Panc1 (cell line): ENCODE results near the gene CAMP. TPM values are rescaled to one million over a fixed set of nuclear protein-coding genes. Genes with fewer than 3 reads are reported as not detected.

ENCODE experiments used
- ATAC-seq: fragments of 200-7000 bp; cut with Tn5 transposase; 2 replicates; pipeline ENCODE4 v1.9.1; 2020; ENCODE audit warnings: mild to moderate bottlenecking, moderate library complexity
- BruUV-seq: library from RNA; stranded (reverse); fragments of 400-500 nt; replicated peaks from 2 replicates; lab custom pipeline; 2021; lab: Mats Ljungman, UMichigan
- CTCF ChIA-PET: fragments of 300-600 bp; sonication (Branson Sonifier 250); formaldehyde crosslinking; loops from one replicate; lab custom pipeline; 2022; ENCODE audit warnings: antibody characterized with exemption; lab: Charles Lee
- POLR2A ChIA-PET: fragments of 300-600 bp; sonication (Branson Sonifier 250); formaldehyde crosslinking; loops from one replicate; lab custom pipeline; 2022; ENCODE audit warnings: antibody characterized with exemption; lab: Charles Lee
- DNase-seq: peaks from one replicate; pipeline ENCODE4 v3.0.0-alpha.2; 2010; ENCODE audit warnings: low read depth, low spot score
- H3K27ac ChIP-seq: 2 replicates; pipeline ENCODE4 v1.5.1; 2011; ENCODE audit warnings: mild to moderate bottlenecking, low read length, inconsistent platforms
- H3K27me3 ChIP-seq: fragments of 200-500 bp; sonication (Bioruptor generic); 2 replicates; pipeline ENCODE4 v1.6.0; 2014; ENCODE audit warnings: low read length, inconsistent platforms; ENCODE audit not compliant: control insufficient read depth, insufficient read depth
- H3K36me3 ChIP-seq: fragments of 200-500 bp; sonication (Bioruptor generic); 2 replicates; pipeline ENCODE4 v1.5.1; 2014; ENCODE audit warnings: inconsistent platforms, mild to moderate bottlenecking, low read length, moderate library complexity; ENCODE audit not compliant: control insufficient read depth, insufficient read depth
- H3K4me1 ChIP-seq: 2 replicates; pipeline ENCODE4 v1.5.1; 2011; ENCODE audit warnings: inconsistent platforms, mild to moderate bottlenecking, low read length, moderate library complexity; ENCODE audit not compliant: control insufficient read depth, insufficient read depth
- H3K4me3 ChIP-seq, 2 experiments: 2 replicates each; pipeline ENCODE4 v1.5.1; 2011 to 2012; ENCODE audit warnings: low read depth in 2 of 2, low read length in 2 of 2, mild to moderate bottlenecking in 2 of 2, inconsistent platforms in 1 of 2, moderate library complexity in 1 of 2
- H3K9me3 ChIP-seq: fragments of 200-500 bp; sonication (Bioruptor generic); 2 replicates; pipeline ENCODE4 v1.5.1; 2014; ENCODE audit warnings: low read depth, mild to moderate bottlenecking, inconsistent platforms, low read length, moderate library complexity; ENCODE audit not compliant: control insufficient read depth, insufficient read depth
- POLR2AphosphoS5 ChIP-seq: IDR thresholded peaks from 2 replicates; pipeline ENCODE4 v1.6.1; 2012; ENCODE audit warnings: mild to moderate bottlenecking, low read depth, low read length, moderate library complexity
- SIN3A ChIP-seq: IDR thresholded peaks from 2 replicates; pipeline ENCODE4 v1.6.1; 2012; ENCODE audit warnings: low read depth, mild to moderate bottlenecking, low read length, moderate library complexity, borderline replicate concordance; ENCODE audit not compliant: insufficient read depth
- TCF7L2 ChIP-seq: IDR thresholded peaks from 2 replicates; pipeline ENCODE4 v1.6.1; 2011; ENCODE audit warnings: mild to moderate bottlenecking, low read depth, low read length, inconsistent platforms
- in situ Hi-C: cut with HindIII; loops from 2 replicates; pipeline ENCODE4 v1.10.0; 2016; ENCODE audit warnings: low sequenced_read_pairs, low pct_unique_long_range_greater_than_20kb
- intact Hi-C: fragments of 100-400 bp; cut with micrococcal nuclease; formaldehyde crosslinking; loops from one replicate; pipeline ENCODE4 v1.10.0; 2022; ENCODE audit not compliant: unreplicated experiment
- total RNA-seq: library from RNA; stranded (reverse); gene quantifications from one replicate; pipeline ENCODE4 v1.2.1, GENCODE V29; 2021; ENCODE audit not compliant: unreplicated experiment
- TF ChIP-seq, protein P1 (sequence below): fragments of 450-650 bp; IDR thresholded peaks from 2 replicates; pipeline ENCODE4 v1.5.1; 2017; ENCODE audit warnings: mild to moderate bottlenecking
- TF ChIP-seq, protein P2 (sequence below), 2 experiments: IDR thresholded peaks; 2 replicates each; pipeline ENCODE4 v1.6.1; 2011 to 2012; ENCODE audit warnings: low read depth in 2 of 2, control low read depth in 1 of 2, low read length in 1 of 2, mild to moderate bottlenecking in 1 of 2, moderate library complexity in 1 of 2; ENCODE audit not compliant: insufficient read depth in 1 of 2

The CAMP gene
- total RNA-seq, 1 experiment from 2014 or later, result not detected

GRCh38 chr3:48215876-48216275 is 7.4 kb upstream of the CAMP start:
- Histone ChIP-seq H3K4me1 (no peaks in the 10 kb centered on the region; the same call in 1 of the 2 replicates), H3K27me3 (no peaks in the 10 kb centered on the region), H3K4me3 (no peak overlapping the region), H3K9me3 (no peaks in the 10 kb centered on the region), H3K27ac (no peak overlapping the region), H3K36me3 (no peaks in the 10 kb centered on the region)
- BruUV-seq, result no TSS peak
- TF ChIP-seq SIN3A (no peak), TCF7L2 (no peak), POLR2AphosphoS5 (no peak)
- TF ChIP-seq, protein P1, sequence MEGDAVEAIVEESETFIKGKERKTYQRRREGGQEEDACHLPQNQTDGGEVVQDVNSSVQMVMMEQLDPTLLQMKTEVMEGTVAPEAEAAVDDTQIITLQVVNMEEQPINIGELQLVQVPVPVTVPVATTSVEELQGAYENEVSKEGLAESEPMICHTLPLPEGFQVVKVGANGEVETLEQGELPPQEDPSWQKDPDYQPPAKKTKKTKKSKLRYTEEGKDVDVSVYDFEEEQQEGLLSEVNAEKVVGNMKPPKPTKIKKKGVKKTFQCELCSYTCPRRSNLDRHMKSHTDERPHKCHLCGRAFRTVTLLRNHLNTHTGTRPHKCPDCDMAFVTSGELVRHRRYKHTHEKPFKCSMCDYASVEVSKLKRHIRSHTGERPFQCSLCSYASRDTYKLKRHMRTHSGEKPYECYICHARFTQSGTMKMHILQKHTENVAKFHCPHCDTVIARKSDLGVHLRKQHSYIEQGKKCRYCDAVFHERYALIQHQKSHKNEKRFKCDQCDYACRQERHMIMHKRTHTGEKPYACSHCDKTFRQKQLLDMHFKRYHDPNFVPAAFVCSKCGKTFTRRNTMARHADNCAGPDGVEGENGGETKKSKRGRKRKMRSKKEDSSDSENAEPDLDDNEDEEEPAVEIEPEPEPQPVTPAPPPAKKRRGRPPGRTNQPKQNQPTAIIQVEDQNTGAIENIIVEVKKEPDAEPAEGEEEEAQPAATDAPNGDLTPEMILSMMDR, result no peak
- TF ChIP-seq, protein P2, sequence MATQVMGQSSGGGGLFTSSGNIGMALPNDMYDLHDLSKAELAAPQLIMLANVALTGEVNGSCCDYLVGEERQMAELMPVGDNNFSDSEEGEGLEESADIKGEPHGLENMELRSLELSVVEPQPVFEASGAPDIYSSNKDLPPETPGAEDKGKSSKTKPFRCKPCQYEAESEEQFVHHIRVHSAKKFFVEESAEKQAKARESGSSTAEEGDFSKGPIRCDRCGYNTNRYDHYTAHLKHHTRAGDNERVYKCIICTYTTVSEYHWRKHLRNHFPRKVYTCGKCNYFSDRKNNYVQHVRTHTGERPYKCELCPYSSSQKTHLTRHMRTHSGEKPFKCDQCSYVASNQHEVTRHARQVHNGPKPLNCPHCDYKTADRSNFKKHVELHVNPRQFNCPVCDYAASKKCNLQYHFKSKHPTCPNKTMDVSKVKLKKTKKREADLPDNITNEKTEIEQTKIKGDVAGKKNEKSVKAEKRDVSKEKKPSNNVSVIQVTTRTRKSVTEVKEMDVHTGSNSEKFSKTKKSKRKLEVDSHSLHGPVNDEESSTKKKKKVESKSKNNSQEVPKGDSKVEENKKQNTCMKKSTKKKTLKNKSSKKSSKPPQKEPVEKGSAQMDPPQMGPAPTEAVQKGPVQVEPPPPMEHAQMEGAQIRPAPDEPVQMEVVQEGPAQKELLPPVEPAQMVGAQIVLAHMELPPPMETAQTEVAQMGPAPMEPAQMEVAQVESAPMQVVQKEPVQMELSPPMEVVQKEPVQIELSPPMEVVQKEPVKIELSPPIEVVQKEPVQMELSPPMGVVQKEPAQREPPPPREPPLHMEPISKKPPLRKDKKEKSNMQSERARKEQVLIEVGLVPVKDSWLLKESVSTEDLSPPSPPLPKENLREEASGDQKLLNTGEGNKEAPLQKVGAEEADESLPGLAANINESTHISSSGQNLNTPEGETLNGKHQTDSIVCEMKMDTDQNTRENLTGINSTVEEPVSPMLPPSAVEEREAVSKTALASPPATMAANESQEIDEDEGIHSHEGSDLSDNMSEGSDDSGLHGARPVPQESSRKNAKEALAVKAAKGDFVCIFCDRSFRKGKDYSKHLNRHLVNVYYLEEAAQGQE (IDR thresholded peaks at IDR 0.05; ENCODE audit: insufficient read depth in 1 of 2, low read depth in 2 of 2, low read length in 1 of 2), result no peak
- ChIA-PET POLR2A (no interaction called here), CTCF (no interaction called here)
- intact Hi-C loops (no loop called here), in situ Hi-C loops (no loop called here)
- no peak for ATAC-seq
- DNase-seq, result no peak

DNA sequence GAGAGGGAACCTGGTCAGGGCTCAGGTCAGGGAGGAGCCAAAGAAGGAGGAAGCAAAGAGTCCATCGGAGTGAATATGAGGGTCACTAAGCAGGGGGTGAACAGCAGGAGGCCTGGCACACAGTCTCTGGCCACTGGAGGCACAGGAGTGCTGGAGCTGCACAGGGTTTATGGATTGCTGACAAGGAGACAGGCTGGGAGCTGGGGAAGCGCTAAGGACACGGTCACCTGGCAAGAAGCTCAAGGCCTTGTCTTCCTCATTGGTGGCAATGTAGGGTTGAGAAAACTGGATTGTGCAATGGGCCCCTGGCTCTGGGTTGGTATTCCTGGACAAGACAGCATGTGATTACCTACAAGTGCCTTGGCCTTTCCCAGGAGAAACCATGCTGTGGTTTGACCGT is 5.8 kb upstream of the CAMP start:
- H3K36me3 ChIP-seq, result no peaks in the 10 kb centered on the region
- ChIA-PET CTCF (no interaction called here), POLR2A (no interaction called here)
- TF ChIP-seq POLR2AphosphoS5 (no peak), SIN3A (no peak), TCF7L2 (no peak)
- TF ChIP-seq, protein P1, result no peak
- TF ChIP-seq, protein P2 (IDR thresholded peaks at IDR 0.05; ENCODE audit: insufficient read depth in 1 of 2, low read depth in 2 of 2, low read length in 1 of 2), result no peak
- no TSS peak for BruUV-seq
- H3K27ac ChIP-seq, result no peak overlapping the region
- in situ Hi-C loops, result no loop called here
- intact Hi-C loops, result no loop called here
- H3K27me3 ChIP-seq, result no peaks in the 10 kb centered on the region
- no peak for ATAC-seq
- no peaks in the 10 kb centered on the region for H3K9me3 ChIP-seq
- DNase-seq, result no peak
- H3K4me1 ChIP-seq, result no peaks in the 10 kb centered on the region; the same call in 1 of the 2 replicates
- H3K4me3 ChIP-seq, result no peak overlapping the region
